Middle frontal gyrus (tissue), 1 donor: ENCODE measurements around the gene PRSS8.
A peak's percentile ranks its signal among the peaks of the same experiment; 100 is the strongest.
"Not testable (repeated sequence)": the region's sequence is repeated elsewhere in the genome, so short reads cannot be mapped to it uniquely, and the experiment has no call there.

Source experiments
- DNase-seq: peaks from one replicate; pipeline ENCODE4 v3.0.0-alpha.2; 2015; ENCODE audit warnings: low spot score; ENCODE audit errors: extremely low spot score

The PRSS8 gene

DNA sequence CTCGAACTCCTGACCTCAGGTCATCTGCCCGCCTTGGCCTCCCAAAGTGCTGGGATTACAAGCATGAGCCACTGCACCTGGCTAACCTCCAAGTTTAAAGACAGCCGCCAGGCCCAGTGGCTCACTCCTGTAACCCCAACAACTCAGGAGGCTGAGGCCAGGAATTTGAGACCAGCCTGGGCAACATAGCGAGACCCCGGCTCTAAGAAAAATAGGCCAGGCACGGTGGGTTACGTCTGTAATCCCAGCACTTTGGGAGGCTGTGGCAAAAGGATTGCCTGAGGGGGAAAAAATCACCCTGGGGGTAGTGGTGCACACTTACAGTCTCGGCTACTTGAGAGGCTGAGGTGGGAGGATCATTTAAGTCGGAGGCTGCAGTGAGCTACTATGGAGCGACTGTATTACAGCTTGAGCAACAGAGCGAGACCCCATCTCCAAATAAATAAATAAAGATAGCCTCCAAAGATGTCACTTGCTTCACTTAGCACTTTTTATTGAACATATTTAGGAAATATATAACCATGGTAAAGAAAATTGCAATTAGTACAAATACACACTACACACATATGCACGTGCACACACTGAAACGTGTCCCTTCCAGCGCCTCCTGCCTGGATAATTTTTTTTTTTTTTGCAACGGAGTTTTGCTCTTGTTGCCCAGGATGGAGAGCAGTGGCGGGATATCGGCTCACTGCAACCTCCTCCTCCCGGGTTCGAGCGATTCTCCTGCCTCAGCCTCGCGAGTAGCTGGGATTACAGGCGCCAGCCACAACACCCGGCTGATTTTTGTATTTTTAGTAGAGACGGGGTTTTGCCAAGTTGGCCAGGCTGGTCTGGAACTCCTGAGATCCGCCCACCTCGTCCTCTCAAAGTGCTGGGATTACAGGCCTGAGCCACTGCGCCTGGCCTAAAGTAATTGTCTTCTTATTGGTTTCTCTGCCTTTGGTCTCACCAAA lies 28.7 kb downstream of the PRSS8 start:
- DNase-seq = no peak

GRCh38 chr16:31105677-31106213 lies 29.8 kb downstream of the PRSS8 start:
- no peak for DNase-seq

GRCh38 chr16:31100876-31101641 lies 34.5 kb downstream of the PRSS8 start:
- DNase-seq = not testable (repeated sequence)

DNA sequence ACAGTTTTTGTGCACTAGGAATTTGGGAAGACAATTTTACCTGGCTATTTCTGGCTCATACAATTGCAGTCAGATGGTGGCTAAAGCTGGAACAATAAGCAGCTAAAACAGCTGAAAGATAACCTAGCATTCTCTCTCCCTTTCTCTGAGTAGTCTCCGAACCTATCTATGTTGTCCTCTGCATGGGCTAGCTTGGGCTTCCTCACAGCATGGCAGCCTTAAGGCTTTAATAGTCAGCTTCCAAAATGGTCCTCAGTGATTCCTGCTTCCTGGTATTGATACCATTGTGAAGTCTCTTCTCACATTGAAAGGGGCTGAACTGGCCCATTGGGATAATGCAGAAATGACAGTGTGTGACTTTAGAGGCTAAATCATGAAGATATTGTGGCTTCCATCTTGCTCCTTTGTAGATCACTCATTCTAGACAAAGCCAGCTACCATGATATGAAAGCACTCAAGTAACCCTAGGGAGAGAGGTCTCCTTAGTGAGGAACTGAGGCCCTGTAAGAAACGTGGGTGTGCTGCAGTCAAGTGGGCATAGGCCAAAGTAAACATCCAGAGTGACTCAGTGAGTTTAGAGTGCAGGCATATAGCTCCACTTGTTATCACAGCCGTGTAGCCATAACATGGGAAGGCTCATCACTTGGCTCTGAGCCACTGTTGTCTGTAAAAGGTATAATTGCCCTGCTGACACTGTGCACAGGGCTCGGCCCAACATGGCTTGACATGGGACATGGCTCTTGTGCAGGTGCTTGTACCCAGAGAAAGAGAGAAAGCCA lies 35.5 kb downstream of the PRSS8 start:
- no peak for DNase-seq

- DNase-seq = peak; percentile 91
Observed at GRCh38 chr16:31094424-31095120, 41.0 kb downstream of the PRSS8 start, which contains the start of gene VKORC1. Gene VKORC1 (minus strand): TSS chr16:31094797. CDS start chr16:31094729, 68 bp downstream.

GRCh38 chr16:31094088-31094423 lies 41.5 kb downstream of the PRSS8 start:
- no peak for DNase-seq

DNA sequence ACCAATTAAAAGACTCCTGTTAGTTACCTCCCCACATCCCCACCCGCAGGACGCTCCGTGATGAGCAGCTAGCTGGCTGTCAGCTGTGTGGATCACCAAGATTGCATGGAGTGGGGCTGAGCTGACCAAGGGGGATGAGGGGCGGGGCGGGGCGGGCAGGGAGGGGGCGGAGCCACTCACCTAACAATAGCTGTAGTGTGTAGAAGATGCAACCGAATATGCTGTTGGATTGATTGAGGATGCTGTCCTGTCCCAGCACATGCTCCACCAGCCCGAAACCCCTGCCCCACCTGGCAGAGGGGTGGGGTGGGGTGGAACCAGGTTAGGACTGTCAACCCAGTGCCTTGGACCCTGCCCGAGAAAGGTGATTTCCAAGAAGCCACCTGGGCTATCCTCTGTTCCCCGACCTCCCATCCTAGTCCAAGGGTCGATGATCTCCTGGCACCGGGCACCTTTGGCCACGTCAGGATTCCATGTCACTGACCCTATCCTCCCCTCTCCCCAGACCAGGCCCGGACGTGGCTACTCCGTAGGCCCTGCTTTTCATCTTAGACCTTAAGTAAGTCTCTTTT lies 42.3 kb downstream of the PRSS8 start:
- DNase-seq = no peak

DNA sequence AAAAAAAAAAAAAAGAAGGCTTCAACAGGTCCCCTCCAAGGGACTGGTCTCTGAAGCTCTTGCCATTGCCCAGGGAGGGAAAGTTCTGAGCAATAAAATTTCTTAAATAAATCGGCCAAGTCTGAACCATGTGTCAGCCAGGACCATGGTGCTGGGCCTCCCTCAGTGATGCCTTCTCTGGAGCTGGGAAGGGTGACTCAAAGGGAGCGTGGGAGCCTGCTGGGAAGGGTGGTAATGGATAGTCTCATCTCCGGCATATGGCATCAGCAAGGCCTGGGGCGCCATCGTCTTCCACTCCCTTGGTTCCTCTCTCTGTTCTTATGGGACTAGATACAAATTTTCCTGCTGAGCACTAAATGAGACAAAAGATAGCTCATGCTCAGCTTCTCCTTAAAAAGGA lies 43.2 kb downstream of the PRSS8 start:
- DNase-seq = no peak

DNA sequence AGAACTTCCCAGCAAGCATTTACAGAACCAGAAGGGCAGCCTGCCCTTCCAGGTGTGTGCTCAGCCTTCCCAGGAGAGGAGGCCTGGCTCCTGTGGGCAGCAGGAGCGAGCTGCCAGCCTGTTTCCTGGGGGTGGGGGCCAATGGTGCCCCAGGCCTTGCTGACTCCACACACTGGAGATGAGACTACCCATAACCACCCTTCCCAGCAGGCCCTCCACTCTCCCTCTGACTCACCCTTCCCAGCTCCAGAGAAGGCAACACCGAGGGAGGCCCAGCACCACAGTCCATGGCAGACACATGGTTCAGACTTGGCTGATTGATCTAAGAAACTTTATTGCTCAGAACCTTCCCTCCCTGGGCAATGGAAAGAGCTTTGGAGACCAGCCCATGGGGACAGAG lies 45.0 kb downstream of the PRSS8 start:
- DNase-seq = no peak

- no peak for DNase-seq
Observed at GRCh38 chr16:31089199-31089598, 46.3 kb downstream of the PRSS8 start.

- no peak for DNase-seq
Observed at GRCh38 chr16:31088459-31089183, 46.9 kb downstream of the PRSS8 start, which contains the start of gene PRSS53. Gene PRSS53 (minus strand): TSS chr16:31088943. CDS start chr16:31088809, 134 bp downstream.

- DNase-seq = no peak
Observed at GRCh38 chr16:31087971-31088370, 47.6 kb downstream of the PRSS8 start.

GRCh38 chr16:31087481-31087880 lies 48.0 kb downstream of the PRSS8 start:
- DNase-seq = no peak

- no peak for DNase-seq
Observed at GRCh38 chr16:31086629-31086906, 49.0 kb downstream of the PRSS8 start.

- DNase-seq = no peak
Observed at GRCh38 chr16:31085873-31086628, 49.5 kb downstream of the PRSS8 start.

DNA sequence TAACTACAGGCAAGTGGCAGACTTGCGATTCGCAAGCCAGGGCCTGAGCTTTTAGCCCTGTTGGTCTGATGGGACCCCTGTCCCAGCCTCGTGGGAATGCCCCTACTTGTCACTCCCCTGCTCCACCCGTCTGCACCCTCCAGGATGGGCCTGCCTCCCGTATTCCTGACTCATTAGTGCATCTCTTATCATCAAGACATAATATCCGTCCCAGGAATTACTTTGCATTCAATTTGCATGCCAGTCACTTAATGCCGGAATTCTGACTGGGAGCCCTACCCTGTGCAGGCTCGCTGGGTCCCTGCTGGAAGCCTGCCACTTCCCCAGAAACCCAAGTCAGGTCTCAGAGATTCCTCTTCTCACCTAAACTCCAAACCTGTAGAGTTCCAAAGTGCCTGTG lies 50.1 kb downstream of the PRSS8 start:
- no peak for DNase-seq

DNA sequence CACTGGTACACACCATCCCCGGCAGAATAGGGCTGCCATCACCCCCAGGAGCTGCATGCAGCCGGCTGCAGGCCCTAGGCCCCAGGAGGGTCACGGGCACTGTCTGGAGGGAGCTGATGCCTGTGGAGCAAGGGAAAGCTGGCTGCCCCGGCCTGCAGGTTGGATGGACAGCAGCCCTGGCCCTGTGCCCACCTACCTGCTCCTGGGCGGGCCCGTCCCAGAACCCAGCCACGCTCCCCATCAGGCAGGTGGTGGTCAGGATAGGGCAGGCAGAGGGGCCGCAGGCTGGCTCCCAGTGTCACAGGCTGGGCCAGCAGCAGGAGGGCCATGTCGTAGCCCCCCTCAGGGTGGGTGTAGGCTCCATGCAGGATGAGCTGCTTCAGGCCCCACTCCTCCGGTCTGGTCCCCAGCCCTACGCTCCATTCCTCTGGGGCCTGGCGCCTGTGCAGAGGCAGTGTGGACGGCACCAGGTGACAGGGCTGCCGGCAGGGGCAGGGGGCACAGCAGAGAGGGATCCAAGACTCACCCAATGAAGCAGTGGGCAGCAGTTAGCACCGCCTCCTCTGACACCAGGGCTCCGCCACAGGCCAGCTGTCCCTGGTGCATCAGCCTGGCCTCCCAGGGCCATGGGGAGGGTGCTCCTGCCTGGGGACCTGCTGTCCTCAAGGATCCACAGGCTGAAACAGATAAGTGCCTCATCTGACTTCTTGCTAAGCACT lies 50.8 kb downstream of the PRSS8 start:
- DNase-seq = no peak

- no peak for DNase-seq
Observed at GRCh38 chr16:31083981-31084380, 51.5 kb downstream of the PRSS8 start.
